Stomach (tissue), 4 donors: ENCODE measurements around the gene ICE1.

ENCODE experiments used
- EP300 ChIP-seq: sonication (generic); formaldehyde crosslinking; IDR thresholded peaks from one replicate; pipeline ENCODE4 v1.6.1; 2017; ENCODE audit warnings: antibody characterized with exemption
- POLR2A ChIP-seq, 4 donors: fragments of 450-650 bp; IDR thresholded peaks; one replicate each; pipeline ENCODE4 v1.6.1; 2016; ENCODE audit warnings: antibody characterized with exemption in 4 of 4, control low read depth in 2 of 4, mild to moderate bottlenecking in 1 of 4, moderate library complexity in 1 of 4
- POLR2AphosphoS5 ChIP-seq, 3 donors: sonication (generic); formaldehyde crosslinking; IDR thresholded peaks; one replicate each; pipeline ENCODE4 v1.6.1; 2016; ENCODE audit warnings: antibody characterized with exemption in 3 of 3
- TF ChIP-seq, protein P1 (sequence below), 7 experiments: fragments of 450-650 bp in 4 of 7; fragments of 200-600 bp in 3 of 7; sonication (generic) in 3 of 7; IDR thresholded peaks; one replicate each; pipeline ENCODE4 v1.5.1; 2016 to 2019; ENCODE audit warnings: antibody characterized with exemption in 7 of 7, control low read depth in 2 of 7, mild to moderate bottlenecking in 1 of 7

GRCh38 chr5:5436203-5436760 lies 13.8 kb downstream of the ICE1 start:
- TF ChIP-seq POLR2AphosphoS5 (IDR thresholded peaks at IDR 0.05), result no peak
- TF ChIP-seq, protein P1, sequence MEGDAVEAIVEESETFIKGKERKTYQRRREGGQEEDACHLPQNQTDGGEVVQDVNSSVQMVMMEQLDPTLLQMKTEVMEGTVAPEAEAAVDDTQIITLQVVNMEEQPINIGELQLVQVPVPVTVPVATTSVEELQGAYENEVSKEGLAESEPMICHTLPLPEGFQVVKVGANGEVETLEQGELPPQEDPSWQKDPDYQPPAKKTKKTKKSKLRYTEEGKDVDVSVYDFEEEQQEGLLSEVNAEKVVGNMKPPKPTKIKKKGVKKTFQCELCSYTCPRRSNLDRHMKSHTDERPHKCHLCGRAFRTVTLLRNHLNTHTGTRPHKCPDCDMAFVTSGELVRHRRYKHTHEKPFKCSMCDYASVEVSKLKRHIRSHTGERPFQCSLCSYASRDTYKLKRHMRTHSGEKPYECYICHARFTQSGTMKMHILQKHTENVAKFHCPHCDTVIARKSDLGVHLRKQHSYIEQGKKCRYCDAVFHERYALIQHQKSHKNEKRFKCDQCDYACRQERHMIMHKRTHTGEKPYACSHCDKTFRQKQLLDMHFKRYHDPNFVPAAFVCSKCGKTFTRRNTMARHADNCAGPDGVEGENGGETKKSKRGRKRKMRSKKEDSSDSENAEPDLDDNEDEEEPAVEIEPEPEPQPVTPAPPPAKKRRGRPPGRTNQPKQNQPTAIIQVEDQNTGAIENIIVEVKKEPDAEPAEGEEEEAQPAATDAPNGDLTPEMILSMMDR (IDR thresholded peaks at IDR 0.05), result no peak
- no peak for TF ChIP-seq POLR2A (IDR thresholded peaks at IDR 0.05)
- no peak for TF ChIP-seq EP300
